Body of pancreas (tissue), 4 donors: ENCODE measurements around the gene RNASE11. TPM values are rescaled to one million over a fixed set of nuclear protein-coding genes. Genes with fewer than 3 reads are reported as not detected.

Source experiments
- ATAC-seq: fragments of 150-250 bp; one replicate; pipeline ENCODE4 v1.9.1; 2016
- DNase-seq, 4 donors: peaks; one replicate each; pipeline ENCODE4 v3.0.0-alpha.2; 2019
- H3K27ac ChIP-seq, 4 donors: fragments of 200-600 bp; sonication (generic); 1 replicate in 3 of 4; 2 replicates in 1 of 4; pipeline versions ENCODE4 v1.5.1 to v1.6.1; 2016 to 2019; ENCODE audit warnings: mild to moderate bottlenecking in 1 of 4, mixed read lengths in 1 of 4, moderate library complexity in 1 of 4
- H3K27me3 ChIP-seq, 2 donors: fragments of 200-600 bp; sonication (generic); one replicate each; pipeline ENCODE4 v1.6.0; 2016; ENCODE audit warnings: mild to moderate bottlenecking in 1 of 2
- H3K36me3 ChIP-seq, 2 donors: fragments of 200-600 bp; sonication (generic); replicated peaks in 1 of 2; 2 replicates each; pipeline ENCODE4 v1.5.1; 2016; ENCODE audit warnings: low read depth in 2 of 2; ENCODE audit not compliant: insufficient read depth in 1 of 2
- H3K4me1 ChIP-seq: fragments of 200-600 bp; sonication (generic); one replicate; pipeline ENCODE4 v1.6.0; 2016
- H3K4me3 ChIP-seq, 2 donors: fragments of 200-600 bp; sonication (generic); 1 replicate in 1 of 2; 2 replicates in 1 of 2; pipeline ENCODE4 v1.5.1; 2016 to 2019
- H3K9me3 ChIP-seq, 3 donors: fragments of 200-600 bp; sonication (generic); 1 replicate in 2 of 3; 2 replicates in 1 of 3; pipeline ENCODE4 v1.5.1; 2016
- POLR2A ChIP-seq, 3 donors: fragments of 450-650 bp; IDR thresholded peaks; one replicate each; pipeline ENCODE4 v1.6.1; 2016; ENCODE audit warnings: antibody characterized with exemption in 3 of 3, mild to moderate bottlenecking in 2 of 3
- WGBS, 2 donors: methylation state at CpG; one replicate each; pipeline ENCODE4 v1.1.5; 2017; 5-methylcytosine and 5-hydroxymethylcytosine counted together
- intact Hi-C: fragments of 100-400 bp; cut with DNase I; formaldehyde crosslinking; loops from one replicate; pipeline ENCODE4 v1.15.1; 2023
- total RNA-seq, 2 donors: library from RNA; depleted of rRNA; stranded (reverse); fragments of >200 nt; gene quantifications; one replicate each; pipeline ENCODE4 v1.1.0, GENCODE V29; 2016
- TF ChIP-seq, protein P1 (sequence below), 7 experiments: fragments of 450-650 bp in 4 of 7; fragments of 200-600 bp in 3 of 7; sonication (generic) in 3 of 7; IDR thresholded peaks; one replicate each; pipeline ENCODE4 v1.5.1; 2016 to 2019; ENCODE audit warnings: antibody characterized with exemption in 7 of 7

The RNASE11 gene
- total RNA-seq, 2 donors from 2014 or later, result not detected

DNA sequence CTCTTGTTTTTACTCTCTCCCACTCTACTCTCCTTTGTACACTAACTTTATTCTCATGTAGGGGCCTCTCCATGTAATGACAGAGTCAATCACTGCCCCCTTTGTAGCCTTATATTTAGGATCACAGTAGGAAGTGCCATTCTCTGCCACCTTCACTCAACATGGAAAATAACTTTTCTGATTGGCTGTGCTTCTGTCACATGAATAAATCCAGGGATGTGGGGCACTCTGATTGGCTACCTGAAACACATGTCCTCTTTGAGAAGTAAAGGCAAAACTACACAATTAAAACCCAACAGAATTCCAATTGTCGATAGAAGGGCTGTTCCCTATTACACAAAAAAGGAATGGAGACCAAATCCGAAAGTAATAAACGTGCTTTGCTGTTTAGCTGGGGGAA lies 26.8 kb downstream of the RNASE11 start, which contains the start of gene RNASE9:
TSS of gene RNASE9 (minus strand) at position 87 of the 400 bp plus-strand sequence.
- no peaks in the 10 kb centered on the region for H3K27me3 ChIP-seq
- no peaks in the 10 kb centered on the region for H3K36me3 ChIP-seq
- 82 to 95% methylated on average over 3 of the region's 3 CpGs for WGBS, 2 donors
- DNase-seq (no peak), ATAC-seq (no peak)
- H3K27ac ChIP-seq, result no peak within 1 kb of the TSS
- no peaks in the 10 kb centered on the region for H3K9me3 ChIP-seq
- H3K4me3 ChIP-seq, result no peak within 1 kb of the TSS
- intact Hi-C loops, result no loop called here
- H3K4me1 ChIP-seq, result no peaks in the 10 kb centered on the region
- TF ChIP-seq POLR2A (IDR thresholded peaks at IDR 0.05), result no peak
- TF ChIP-seq, protein P1, sequence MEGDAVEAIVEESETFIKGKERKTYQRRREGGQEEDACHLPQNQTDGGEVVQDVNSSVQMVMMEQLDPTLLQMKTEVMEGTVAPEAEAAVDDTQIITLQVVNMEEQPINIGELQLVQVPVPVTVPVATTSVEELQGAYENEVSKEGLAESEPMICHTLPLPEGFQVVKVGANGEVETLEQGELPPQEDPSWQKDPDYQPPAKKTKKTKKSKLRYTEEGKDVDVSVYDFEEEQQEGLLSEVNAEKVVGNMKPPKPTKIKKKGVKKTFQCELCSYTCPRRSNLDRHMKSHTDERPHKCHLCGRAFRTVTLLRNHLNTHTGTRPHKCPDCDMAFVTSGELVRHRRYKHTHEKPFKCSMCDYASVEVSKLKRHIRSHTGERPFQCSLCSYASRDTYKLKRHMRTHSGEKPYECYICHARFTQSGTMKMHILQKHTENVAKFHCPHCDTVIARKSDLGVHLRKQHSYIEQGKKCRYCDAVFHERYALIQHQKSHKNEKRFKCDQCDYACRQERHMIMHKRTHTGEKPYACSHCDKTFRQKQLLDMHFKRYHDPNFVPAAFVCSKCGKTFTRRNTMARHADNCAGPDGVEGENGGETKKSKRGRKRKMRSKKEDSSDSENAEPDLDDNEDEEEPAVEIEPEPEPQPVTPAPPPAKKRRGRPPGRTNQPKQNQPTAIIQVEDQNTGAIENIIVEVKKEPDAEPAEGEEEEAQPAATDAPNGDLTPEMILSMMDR (IDR thresholded peaks at IDR 0.05), result no peak

DNA sequence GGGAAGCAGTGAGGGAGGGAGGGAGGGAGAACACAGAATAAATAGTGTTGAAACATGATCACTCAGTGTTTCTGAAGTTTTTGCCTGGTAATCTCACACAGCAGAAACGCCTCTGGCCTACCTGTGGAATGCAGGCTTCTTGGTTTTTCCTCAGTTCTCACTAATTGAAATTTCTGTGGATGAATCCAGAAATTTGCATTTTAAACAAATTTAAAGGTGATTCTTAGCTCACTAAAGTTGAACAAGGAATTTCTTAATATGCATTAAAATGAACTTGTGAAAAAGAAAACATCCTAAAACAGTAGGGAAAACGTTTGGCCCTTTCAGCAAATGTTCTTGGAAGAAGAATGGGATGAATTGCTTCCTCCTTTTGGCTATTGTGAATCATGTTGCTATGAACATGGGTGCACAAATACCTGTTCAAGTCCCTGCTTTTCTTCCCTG lies 28.3 kb downstream of the RNASE11 start:
- no peak overlapping the region for H3K27ac ChIP-seq
- intact Hi-C loops, result no loop called here
- H3K4me1 ChIP-seq, result no peaks in the 10 kb centered on the region
- H3K9me3 ChIP-seq, result no peaks in the 10 kb centered on the region
- TF ChIP-seq, protein P1 (IDR thresholded peaks at IDR 0.05), result no peak
- TF ChIP-seq POLR2A (IDR thresholded peaks at IDR 0.05), result no peak
- DNase-seq (no peak), ATAC-seq (no peak)
- WGBS, 2 donors, result 47 to 52% methylated on average over 2 of the region's 2 CpGs
- H3K27me3 ChIP-seq, result no peaks in the 10 kb centered on the region
- H3K4me3 ChIP-seq, result no peak overlapping the region
- H3K36me3 ChIP-seq, result no peaks in the 10 kb centered on the region

DNA sequence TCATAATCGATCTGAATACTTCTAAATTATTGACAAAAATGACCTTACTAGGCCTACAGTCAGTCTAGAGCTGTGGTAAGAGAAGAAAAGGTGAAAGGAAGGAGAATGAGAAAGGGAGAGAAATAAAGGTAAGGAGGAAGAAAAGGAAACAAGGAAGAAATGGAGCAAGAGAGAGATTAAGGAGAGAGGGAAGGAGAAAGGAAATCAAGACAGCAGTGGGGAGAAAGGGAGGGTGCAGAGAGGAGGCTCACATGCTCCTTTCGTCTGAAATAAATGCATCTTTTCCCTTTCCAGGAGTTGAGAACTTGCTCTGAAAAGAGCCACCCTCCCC lies 30.6 kb downstream of the RNASE11 start:
- intact Hi-C loops, result no loop called here
- Histone ChIP-seq H3K4me1 (no peaks in the 10 kb centered on the region), H3K27me3 (no peaks in the 10 kb centered on the region), H3K9me3 (no peaks in the 10 kb centered on the region), H3K36me3 (no peaks in the 10 kb centered on the region), H3K4me3 (no peak overlapping the region), H3K27ac (no peak overlapping the region)
- WGBS, 2 donors, result 39 to 42% methylated on average over 2 of the region's 2 CpGs
- TF ChIP-seq POLR2A (IDR thresholded peaks at IDR 0.05), result no peak
- ATAC-seq, result no peak
- no peak for DNase-seq

DNA sequence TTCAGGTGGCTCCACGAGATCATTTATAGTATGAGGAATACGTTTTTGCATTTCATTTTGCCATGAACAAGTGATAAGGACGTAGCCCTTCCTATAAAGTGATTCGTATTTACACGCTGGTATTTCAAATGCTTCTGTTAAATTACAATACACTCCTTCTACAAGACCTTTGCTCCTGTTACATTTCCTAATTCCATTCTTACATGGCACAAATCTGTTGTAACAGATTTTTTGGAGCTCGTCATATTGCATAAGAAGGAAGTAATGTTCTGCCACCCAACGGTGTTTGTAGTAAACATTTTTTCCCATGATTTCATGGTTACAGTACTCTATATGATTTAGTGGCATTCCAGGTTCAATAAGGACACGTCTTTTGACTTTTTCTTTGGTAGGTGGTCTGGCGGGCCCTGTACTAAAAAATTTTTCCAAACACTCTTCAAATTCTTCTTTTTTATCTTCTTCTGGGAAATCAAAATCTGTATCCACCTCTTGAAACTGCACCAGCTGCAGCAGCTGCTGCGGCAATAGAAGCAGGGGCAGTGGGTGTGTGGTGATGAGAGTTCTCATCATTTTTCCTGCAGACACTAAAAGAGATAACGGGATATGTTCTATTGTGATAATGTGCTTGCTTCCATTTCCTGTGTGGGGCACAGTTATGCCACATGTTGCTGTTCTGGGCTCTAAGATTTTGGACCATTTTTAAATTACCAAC lies 31.1 kb downstream of the RNASE11 start:
- Histone ChIP-seq H3K4me1 (no peaks in the 10 kb centered on the region), H3K4me3 (no peak overlapping the region), H3K27ac (no peak overlapping the region), H3K36me3 (no peaks in the 10 kb centered on the region), H3K9me3 (no peaks in the 10 kb centered on the region), H3K27me3 (no peaks in the 10 kb centered on the region)
- no peak for DNase-seq
- TF ChIP-seq POLR2A (IDR thresholded peaks at IDR 0.05), result no peak
- TF ChIP-seq, protein P1 (IDR thresholded peaks at IDR 0.05), result no peak
- WGBS, 2 donors, result 58 to 60% methylated on average over 11 of the region's 11 CpGs
- intact Hi-C loops, result no loop called here
- no peak for ATAC-seq

DNA sequence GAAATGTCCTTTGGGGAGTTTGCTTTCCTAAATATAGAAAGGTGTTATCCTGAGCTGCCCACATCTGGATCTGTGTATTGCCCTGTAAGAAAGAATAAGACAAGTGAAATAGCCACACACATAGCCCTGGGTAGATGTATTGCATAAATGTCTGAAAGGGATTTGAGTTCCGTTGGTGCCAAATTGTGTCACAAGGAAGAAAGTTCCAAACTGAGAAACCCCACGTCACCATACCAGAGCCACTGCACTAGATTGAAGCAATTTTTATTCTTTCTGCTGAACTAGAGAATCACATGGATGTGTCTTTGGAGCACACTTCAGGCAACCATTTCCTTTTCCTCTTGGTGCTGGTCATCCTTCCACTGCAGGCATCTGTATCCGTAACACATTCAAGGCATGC lies 32.0 kb downstream of the RNASE11 start:
- no peak for ATAC-seq
- 75 to 82% methylated on average over 3 of the region's 3 CpGs for WGBS, 2 donors

More for the DNA sequence above, 32.0 kb downstream of the RNASE11 start:
- Histone ChIP-seq H3K4me1 (no peaks in the 10 kb centered on the region), H3K9me3 (no peaks in the 10 kb centered on the region), H3K4me3 (no peak overlapping the region), H3K27ac (no peak overlapping the region), H3K36me3 (no peaks in the 10 kb centered on the region), H3K27me3 (no peaks in the 10 kb centered on the region)
- no peak for TF ChIP-seq POLR2A (IDR thresholded peaks at IDR 0.05)
- TF ChIP-seq, protein P1 (IDR thresholded peaks at IDR 0.05), result no peak
- no peak for DNase-seq
- intact Hi-C loops, result no loop called here
